ENCODE results near the gene KCNJ15. TPM values are rescaled to one million over a fixed set of nuclear protein-coding genes. Genes with fewer than 3 reads are reported as not detected.

KCNJ15 gene
- total RNA-seq, 1 experiment from 2014 or later: not detected

- no peak overlapping the region for H3K4me3 ChIP-seq (replicated peaks in 1 of 2; ENCODE audit: low read depth in 1 of 2, low read length in 2 of 2)
- CTCF ChIA-PET: no interaction called here
- no peak overlapping the region for H3K27ac ChIP-seq (ENCODE audit: low read depth, low read length)
- H3K9me2 ChIP-seq (ENCODE audit: insufficient read depth): no peaks in the 10 kb centered on the region
- no peak overlapping the region for H3K9ac ChIP-seq (ENCODE audit: low read length)
- POLR2A ChIA-PET: no interaction called here
- no peaks in the 10 kb centered on the region for H3K4me1 ChIP-seq (ENCODE audit: control insufficient read depth in 1 of 2, insufficient read depth in 2 of 2, low read length in 2 of 2)
- no peaks in the 10 kb centered on the region for H4K20me1 ChIP-seq (ENCODE audit: insufficient read depth)
- H3K36me3 ChIP-seq (ENCODE audit: control insufficient read depth in 1 of 2, insufficient read depth in 2 of 2, low read length in 2 of 2): no peaks in the 10 kb centered on the region
- H3K4me2 ChIP-seq (ENCODE audit: low read length): no peak overlapping the region
- H3K79me2 ChIP-seq (ENCODE audit: insufficient read depth, low read length): no peaks in the 10 kb centered on the region
- H2AFZ ChIP-seq (ENCODE audit: low read depth, low read length, poor library complexity, severe bottlenecking): no peak overlapping the region
- DNase-seq (ENCODE audit: low read depth, low spot score) (no peak), ATAC-seq (no peak)
- RAD21 ChIA-PET (ENCODE audit: low non-redundant PET in 1 of 2, low total read pairs in 2 of 2, uncharacterized antibody in 2 of 2, unreplicated experiment in 2 of 2): no interaction called here
- H3K9me3 ChIP-seq (ENCODE audit: control insufficient read depth in 1 of 2, insufficient read depth in 1 of 2, low read depth in 1 of 2, low read length in 2 of 2): peaks cover 0 to 7% of the 10 kb centered on the region in 2 experiments; a peak in 1 of 4 replicates
- BruUV-seq (replicated peaks): no TSS peak
- TF ChIP-seq RAD21 (IDR thresholded peaks at IDR 0.05; ENCODE audit: low read depth) (no peak), SIN3A (IDR thresholded peaks at IDR 0.05; ENCODE audit: low read depth) (no peak), MAX (IDR thresholded peaks at IDR 0.05) (no peak)
- intact Hi-C loops (cut with micrococcal nuclease): no loop called here
- H3K27me3 ChIP-seq (ENCODE audit: insufficient read depth, low read length): no peaks in the 10 kb centered on the region
These were observed 876 bp downstream of the KCNJ15 start for GRCh38 chr21:38257667-38258066.

- Histone ChIP-seq H3K27ac (ENCODE audit: low read depth, low read length) (no peak overlapping the region), H3K9me2 (ENCODE audit: insufficient read depth) (no peaks in the 10 kb centered on the region), H4K20me1 (ENCODE audit: insufficient read depth) (no peaks in the 10 kb centered on the region), H3K4me2 (ENCODE audit: low read length) (no peak overlapping the region), H3K4me3 (replicated peaks in 1 of 2; ENCODE audit: low read depth in 1 of 2, low read length in 2 of 2) (no peak overlapping the region), H3K36me3 (ENCODE audit: control insufficient read depth in 1 of 2, insufficient read depth in 2 of 2, low read length in 2 of 2) (no peaks in the 10 kb centered on the region), H2AFZ (ENCODE audit: low read depth, low read length, poor library complexity, severe bottlenecking) (no peak overlapping the region), H3K4me1 (ENCODE audit: control insufficient read depth in 1 of 2, insufficient read depth in 2 of 2, low read length in 2 of 2) (no peaks in the 10 kb centered on the region), H3K27me3 (ENCODE audit: insufficient read depth, low read length) (no peaks in the 10 kb centered on the region), H3K79me2 (ENCODE audit: insufficient read depth, low read length) (no peaks in the 10 kb centered on the region), H3K9me3 (ENCODE audit: control insufficient read depth in 1 of 2, insufficient read depth in 1 of 2, low read depth in 1 of 2, low read length in 2 of 2) (peaks cover 0 to 7% of the 10 kb centered on the region in 2 experiments; a peak in 1 of 4 replicates), H3K9ac (ENCODE audit: low read length) (no peak overlapping the region)
- ChIA-PET RAD21 (ENCODE audit: low non-redundant PET in 1 of 2, low total read pairs in 2 of 2, uncharacterized antibody in 2 of 2, unreplicated experiment in 2 of 2) (no interaction called here), CTCF (no interaction called here), POLR2A (no interaction called here)
- no TSS peak for BruUV-seq (replicated peaks)
- intact Hi-C loops (cut with micrococcal nuclease): no loop called here
- no peak for DNase-seq (ENCODE audit: low read depth, low spot score)
- TF ChIP-seq POLR2A (IDR thresholded peaks at IDR 0.05; ENCODE audit: borderline replicate concordance, extremely low read depth, insufficient read depth, insufficient read length) (no peak), JUND (IDR thresholded peaks at IDR 0.05) (no peak), SP1 (IDR thresholded peaks at IDR 0.05; ENCODE audit: low read depth) (no peak), REST (IDR thresholded peaks at IDR 0.05; ENCODE audit: low read depth) (no peak), CEBPB (IDR thresholded peaks at IDR 0.05; ENCODE audit: low read depth) (no peak), EGR1 (IDR thresholded peaks at IDR 0.05; ENCODE audit: low read depth) (no peak), ZFX (IDR thresholded peaks at IDR 0.05) (no peak), EZH2 (IDR thresholded peaks at IDR 0.05) (no peak), EZH2phosphoT487 (IDR thresholded peaks at IDR 0.05; ENCODE audit: borderline replicate concordance) (no peak), TCF7L2 (IDR thresholded peaks at IDR 0.05; ENCODE audit: borderline replicate concordance, extremely low read depth, insufficient read depth, insufficient read length) (no peak), ZNF274 (IDR thresholded peaks at IDR 0.05; ENCODE audit: low read depth, low read length) (no peak), FOSL1 (IDR thresholded peaks at IDR 0.05; ENCODE audit: low read depth) (no peak)
- no peak for ATAC-seq
These were observed 2.0 kb downstream of the KCNJ15 start for GRCh38 chr21:38258521-38259485.

Measured in HCT116 (cell line).